Ovary (tissue), 9 donors: Measurements from ENCODE around the gene NXPH3. TPM values are rescaled to one million over a fixed set of nuclear protein-coding genes. Genes with fewer than 3 reads are reported as not detected.

Source experiments
- DNase-seq, 5 donors: peaks; one replicate each; pipeline ENCODE4 v3.0.0-alpha.2; 2019 to 2020
- H3K27ac ChIP-seq, 2 donors: fragments of 200-600 bp; one replicate each; pipeline versions ENCODE4 v1.5.1 to v1.8.0; 2019 to 2022
- H3K27me3 ChIP-seq: fragments of 200-600 bp; one replicate; pipeline ENCODE4 v1.8.0; 2022
- H3K36me3 ChIP-seq: fragments of 200-600 bp; sonication (generic); one replicate; pipeline ENCODE4 v1.5.1; 2019
- H3K4me1 ChIP-seq: one replicate; pipeline ENCODE4 v1.8.1; 2013; ENCODE audit warnings: mild to moderate bottlenecking, moderate library complexity; ENCODE audit not compliant: insufficient read depth
- H3K4me3 ChIP-seq: fragments of 200-600 bp; sonication (generic); one replicate; pipeline ENCODE4 v1.5.1; 2017
- H3K9me3 ChIP-seq, 2 donors: fragments of 200-600 bp in 1 of 2; sonication (generic) in 1 of 2; one replicate each; pipeline versions ENCODE4 v1.5.1 to v1.8.1; 2013 to 2019; ENCODE audit warnings: mild to moderate bottlenecking in 1 of 2, moderate library complexity in 1 of 2
- CTCF ChIP-seq, 3 donors: fragments of 450-650 bp in 2 of 3; fragments of 200-600 bp in 1 of 3; IDR thresholded peaks; one replicate each; pipeline versions ENCODE4 v1.5.1 to v1.8.0; 2016 to 2022; ENCODE audit warnings: antibody characterized with exemption in 3 of 3, mild to moderate bottlenecking in 1 of 3
- EP300 ChIP-seq: sonication (generic); formaldehyde crosslinking; IDR thresholded peaks from one replicate; pipeline ENCODE4 v1.6.1; 2017; ENCODE audit warnings: antibody characterized with exemption
- POLR2A ChIP-seq: fragments of 450-650 bp; IDR thresholded peaks from one replicate; pipeline ENCODE4 v1.6.1; 2017; ENCODE audit warnings: antibody characterized with exemption, mild to moderate bottlenecking, moderate library complexity
- WGBS, 3 donors: extraction: QIAGEN DNeasy Blood & Tissue Kit in 1 of 3; methylation state at CpG; one replicate each; pipeline versions ENCODE4 v1.1.5 to v1.1.7; 2013 to 2017; 5-methylcytosine and 5-hydroxymethylcytosine counted together
- intact Hi-C, 4 donors: fragments of 100-400 bp; cut with DNase I; formaldehyde crosslinking; loops; one replicate each; pipeline versions ENCODE4 v1.11.0 to v1.15.1; 2022 to 2023
- polyA plus RNA-seq, 2 donors: library from polyadenylated mRNA; stranded (reverse); fragments of 200-250 nt in 1 of 2; fragments of 350-450 nt in 1 of 2; fragmentation: Illumina TruSeq in 1 of 2; extraction: RNeasy Lipid Tissue Mini Kit (QIAGEN cat#74804) in 1 of 2; gene quantifications; one replicate each; pipeline ENCODE4 v1.2.3, GENCODE V29; 2013 to 2014
- total RNA-seq, 7 donors: library from RNA; depleted of rRNA in 2 of 7; stranded (reverse); fragments of >200 nt in 2 of 7; fragmentation: NEBNext Ultra II Directional in 3 of 7; extraction: Animal tissue kit (Norgen Biotek cat#: 25700) in 3 of 7; gene quantifications; one replicate each; pipeline versions ENCODE4 v1.1.0 to v1.2.4, GENCODE V29; 2016 to 2023
- donor health status: DM: no; HTN: no; CAD: no; lungs with moderate emphysema.
- donor health status: DM: no; HTN: no; CAD: no.
- donor health status: Bipolar disorder and iron deficiency.
- donor health status: DM: yes; HTN: yes; CAD: no.
- donor health status: DM: no; HTN: no; CAD: no.
- donor health status: DM: yes; HTN: yes; CAD: no.

Gene NXPH3
- total and polyA plus RNA-seq, 9 donors, result 1.2 to 26.0 (median 10.7) TPM

DNA sequence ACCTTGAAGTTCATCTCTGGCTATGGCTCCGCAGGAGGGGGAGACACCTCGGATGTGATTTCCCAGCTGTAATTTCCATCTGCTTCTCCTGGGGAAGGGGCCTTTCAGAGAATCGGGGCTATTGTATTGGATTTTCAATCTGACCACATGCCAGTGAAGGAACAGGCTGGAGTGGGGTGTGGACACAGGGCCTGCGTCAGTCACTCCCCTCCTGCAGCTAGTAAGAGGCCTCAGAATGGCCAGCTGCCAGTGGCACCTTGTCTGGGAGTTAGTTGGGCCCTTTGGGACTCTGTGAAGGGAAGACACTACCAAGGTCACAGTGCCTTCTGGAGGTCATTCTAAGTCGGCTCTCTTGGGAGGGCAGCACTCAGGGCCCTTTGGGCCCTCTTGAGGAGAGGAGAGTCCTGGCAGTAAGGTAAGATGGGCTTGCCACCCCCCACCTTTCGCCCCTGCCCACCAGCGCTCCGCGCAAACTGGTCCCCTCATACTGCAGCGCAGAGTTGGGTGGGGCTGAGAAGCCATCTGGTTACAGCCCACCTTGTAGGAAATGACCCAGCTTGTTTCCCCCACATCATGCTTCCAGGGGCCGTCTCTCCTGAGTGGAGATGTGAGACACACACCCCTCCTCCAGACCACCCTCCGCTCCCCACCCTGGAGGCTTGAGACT, 5.4 kb downstream of the NXPH3 start:
- TF ChIP-seq CTCF (IDR thresholded peaks at IDR 0.05), result no peak
- TF ChIP-seq EP300, result no peak
- TF ChIP-seq POLR2A, result no peak
- H3K9me3 ChIP-seq, result no peaks in the 10 kb centered on the region
- intact Hi-C loops, result no loop called here
- no peak for DNase-seq
- no peaks in the 10 kb centered on the region for H3K27me3 ChIP-seq
- no peak overlapping the region for H3K27ac ChIP-seq
- 74 to 76% (median 76%) methylated on average over 12 of the region's 12 CpGs for WGBS, 3 donors
- H3K36me3 ChIP-seq, result no peaks in the 10 kb centered on the region
- no peak overlapping the region for H3K4me3 ChIP-seq
- H3K4me1 ChIP-seq, result peaks cover 4% of the 10 kb centered on the region

DNA sequence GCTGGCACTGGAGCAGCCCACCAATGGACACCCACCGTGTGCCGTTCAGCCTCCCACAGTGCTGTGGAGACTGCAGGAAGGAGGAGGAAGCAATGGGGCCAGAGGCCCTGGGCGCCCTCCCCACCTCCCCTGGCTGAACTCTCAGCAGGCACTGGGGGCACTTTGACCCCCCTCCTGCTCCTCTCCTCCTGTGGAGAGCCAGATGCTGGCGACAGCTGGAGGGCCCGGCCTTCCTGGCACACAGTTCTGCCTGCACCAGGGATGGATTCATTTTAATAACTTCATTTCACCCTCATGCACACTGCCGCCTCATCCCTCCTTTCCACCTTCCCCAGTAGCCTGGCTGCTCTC, 6.0 kb downstream of the NXPH3 start:
- H3K36me3 ChIP-seq, result no peaks in the 10 kb centered on the region
- H3K27ac ChIP-seq, result no peak overlapping the region
- WGBS, 3 donors, result 48 to 61% (median 53%) methylated on average over 5 to 6 of the region's 6 CpGs
- no peak for DNase-seq
- H3K4me1 ChIP-seq, result peaks cover 4% of the 10 kb centered on the region
- no peak overlapping the region for H3K4me3 ChIP-seq
- H3K27me3 ChIP-seq, result no peaks in the 10 kb centered on the region
- no peak for TF ChIP-seq EP300
- no peak for TF ChIP-seq CTCF (IDR thresholded peaks at IDR 0.05)
- no peak for TF ChIP-seq POLR2A
- intact Hi-C loops, result no loop called here
- no peaks in the 10 kb centered on the region for H3K9me3 ChIP-seq

DNA sequence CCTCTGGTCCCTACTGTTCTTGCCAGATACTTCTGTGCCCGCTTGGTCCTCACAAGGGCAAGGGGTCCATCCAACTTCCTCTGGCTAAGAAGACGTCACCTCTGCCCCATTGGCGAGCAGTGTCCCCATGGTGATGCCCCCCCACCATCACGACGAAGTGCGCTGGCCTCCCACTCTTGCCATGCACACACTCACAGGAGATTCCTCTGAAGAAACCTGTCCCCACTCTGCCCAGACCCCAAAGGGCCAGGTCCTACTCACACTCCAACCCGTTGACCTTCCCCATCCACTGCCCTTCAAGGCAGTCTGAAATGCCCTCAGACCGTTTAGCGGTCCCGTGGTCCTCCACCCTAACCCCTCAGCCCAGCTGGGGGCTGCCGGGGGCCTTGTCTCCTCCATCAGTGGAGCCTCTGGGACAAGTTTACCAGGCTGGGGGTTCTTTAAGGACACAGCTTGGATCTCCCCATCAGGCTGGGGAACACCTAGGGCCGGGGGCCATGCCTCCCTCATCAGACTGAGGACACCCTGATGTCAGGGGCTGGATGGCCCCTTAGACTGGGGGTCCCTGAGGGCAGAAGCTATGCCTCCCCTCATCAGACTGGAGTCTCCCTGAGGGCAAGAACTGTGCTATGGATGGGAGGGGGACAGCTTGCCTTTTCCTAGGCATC, 6.5 kb downstream of the NXPH3 start:
- Histone ChIP-seq H3K27me3 (no peaks in the 10 kb centered on the region), H3K9me3 (no peaks in the 10 kb centered on the region), H3K4me3 (no peak overlapping the region), H3K4me1 (peaks cover 1% of the 10 kb centered on the region), H3K36me3 (no peaks in the 10 kb centered on the region), H3K27ac (no peak overlapping the region)
- no peak for DNase-seq
- WGBS, 3 donors, result 80 to 86% (median 82%) methylated on average over 12 of the region's 12 CpGs
- no peak for TF ChIP-seq CTCF (IDR thresholded peaks at IDR 0.05)
- no peak for TF ChIP-seq POLR2A
- no peak for TF ChIP-seq EP300
- intact Hi-C loops, result no loop called here

GRCh38 chr17:49582789-49583188, 7.1 kb downstream of the NXPH3 start:
- H3K27me3 ChIP-seq, result no peaks in the 10 kb centered on the region
- WGBS, 3 donors, result 69 to 84% (median 71%) methylated on average over 8 of the region's 8 CpGs
- no peak overlapping the region for H3K4me3 ChIP-seq
- H3K9me3 ChIP-seq, result no peaks in the 10 kb centered on the region
- H3K27ac ChIP-seq, result no peak overlapping the region
- H3K4me1 ChIP-seq, result no peaks in the 10 kb centered on the region
- DNase-seq, result no peak
- TF ChIP-seq EP300 (no peak), POLR2A (no peak), CTCF (IDR thresholded peaks at IDR 0.05) (no peak)
- intact Hi-C loops, result no loop called here
- no peaks in the 10 kb centered on the region for H3K36me3 ChIP-seq
